GM12891 (cell line): Measurements from ENCODE around the gene AP3B1.

Experiments used
- POLR2A ChIP-seq: IDR thresholded peaks from 2 replicates; pipeline ENCODE4 v1.6.1; 2011; ENCODE audit warnings: low read depth, low read length, control low read depth
- POLR2AphosphoS5 ChIP-seq: IDR thresholded peaks from 2 replicates; pipeline ENCODE4 v1.6.1; 2011; ENCODE audit warnings: low read depth, low read length, control low read depth
- POU2F2 ChIP-seq: IDR thresholded peaks from 2 replicates; pipeline ENCODE4 v1.6.1; 2011; ENCODE audit warnings: low read depth, mild to moderate bottlenecking, control low read depth, low read length, moderate library complexity
- SPI1 ChIP-seq: IDR thresholded peaks from 2 replicates; pipeline ENCODE4 v1.6.1; 2011; ENCODE audit warnings: low read depth, low read length, control low read depth
- TAF1 ChIP-seq: IDR thresholded peaks from 2 replicates; pipeline ENCODE4 v1.6.1; 2011; ENCODE audit warnings: low read depth, low read length, control low read depth

- no peak for TF ChIP-seq POLR2A
- TF ChIP-seq POLR2AphosphoS5 = no peak
- TF ChIP-seq TAF1 = no peak
- TF ChIP-seq POU2F2 = no peak
- TF ChIP-seq SPI1 = no peak
Observed at GRCh38 chr5:78041805-78042204, 252.7 kb downstream of the AP3B1 start.
